GM12891 (cell line): Measurements from ENCODE around the gene FAM124A.

Source experiments
- PAX5 ChIP-seq: IDR thresholded peaks from 2 replicates; pipeline ENCODE4 v1.6.1; 2011; ENCODE audit warnings: low read length, moderate library complexity, mild to moderate bottlenecking; ENCODE audit not compliant: insufficient read depth, severe bottlenecking
- POLR2A ChIP-seq: IDR thresholded peaks from 2 replicates; pipeline ENCODE4 v1.6.1; 2011; ENCODE audit warnings: low read depth, low read length, control low read depth
- POLR2AphosphoS5 ChIP-seq: IDR thresholded peaks from 2 replicates; pipeline ENCODE4 v1.6.1; 2011; ENCODE audit warnings: low read depth, low read length, control low read depth
- POU2F2 ChIP-seq: IDR thresholded peaks from 2 replicates; pipeline ENCODE4 v1.6.1; 2011; ENCODE audit warnings: low read depth, mild to moderate bottlenecking, control low read depth, low read length, moderate library complexity
- SPI1 ChIP-seq: IDR thresholded peaks from 2 replicates; pipeline ENCODE4 v1.6.1; 2011; ENCODE audit warnings: low read depth, low read length, control low read depth
- TAF1 ChIP-seq: IDR thresholded peaks from 2 replicates; pipeline ENCODE4 v1.6.1; 2011; ENCODE audit warnings: low read depth, low read length, control low read depth

DNA sequence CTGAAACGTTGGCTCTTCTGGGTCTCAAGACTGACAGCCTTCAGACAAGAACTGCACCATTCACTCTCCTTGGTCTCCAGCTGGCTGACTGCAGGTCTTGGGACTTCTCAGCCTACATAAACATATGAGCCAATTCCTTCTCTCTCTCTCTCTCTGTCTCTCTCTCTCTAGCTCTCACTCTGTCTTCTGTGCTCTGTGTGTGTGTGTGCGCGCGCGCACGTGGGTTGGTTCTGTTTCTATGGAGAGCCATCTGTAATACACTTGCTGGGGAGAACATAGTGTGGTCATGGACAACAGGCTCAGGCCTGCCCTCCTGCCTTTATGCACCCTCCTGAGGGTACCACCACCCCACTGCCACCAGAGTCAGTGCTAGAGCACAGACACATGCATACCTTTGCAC is 103.6 kb downstream of the FAM124A start:
- no peak for TF ChIP-seq POLR2A
- TF ChIP-seq SPI1, result no peak
- no peak for TF ChIP-seq TAF1
- no peak for TF ChIP-seq POLR2AphosphoS5
- TF ChIP-seq POU2F2, result no peak
- no peak for TF ChIP-seq PAX5
